Astrocyte (in vitro differentiated cells and primary cell): ENCODE data around the gene BCKDHB.

ENCODE experiments used
- CTCF ChIP-seq: IDR thresholded peaks from 2 replicates; pipeline ENCODE4 v1.5.1; 2011; ENCODE audit warnings: low read depth, mild to moderate bottlenecking, inconsistent platforms, low read length, moderate library complexity; ENCODE audit not compliant: insufficient read depth
- EZH2 ChIP-seq: IDR thresholded peaks from 2 replicates; pipeline ENCODE4 v1.6.1; 2012; ENCODE audit warnings: mild to moderate bottlenecking, low read length, inconsistent platforms; ENCODE audit not compliant: insufficient read depth

- TF ChIP-seq CTCF (no peak), EZH2 (no peak)
These were observed 250.6 kb downstream of the BCKDHB start for GRCh38 chr6:80357081-80357480.
